LHCN-M2 (cell line): ENCODE results near the gene CSTF3. TPM values are rescaled to one million over a fixed set of nuclear protein-coding genes. Genes with fewer than 3 reads are reported as not detected.

ENCODE experiments used
- DNase-seq: peaks from one replicate; pipeline ENCODE4 v3.0.0-alpha.2; 2012; ENCODE audit warnings: low read depth
- total RNA-seq: library from RNA; depleted of rRNA; stranded (reverse); fragments of >200 nt; gene quantifications from 2 replicates; pipeline ENCODE4 v1.2.3, GENCODE V29; 2014; rRNA removed

Gene CSTF3
- total RNA-seq, 1 experiment from 2014 or later = 35.3 TPM

- DNase-seq = no peak
Measured at GRCh38 chr11:33043221-33043830, 118.0 kb downstream of the CSTF3 start.

- DNase-seq = no peak
Measured at GRCh38 chr11:33040862-33041453, 120.3 kb downstream of the CSTF3 start.

GRCh38 chr11:33040033-33040861, 121.0 kb downstream of the CSTF3 start:
- DNase-seq = peak; percentile 41

GRCh38 chr11:33039274-33040032, 121.8 kb downstream of the CSTF3 start, which contains the start of gene TCP11L1:
Gene TCP11L1 (plus strand): TSS chr11:33039572. CDS start chr11:33043774, 4,202 bp downstream.
- DNase-seq = peak; percentile 90

GRCh38 chr11:33035011-33035410, 126.3 kb downstream of the CSTF3 start:
- no peak for DNase-seq

Other genes with a start within 250 kb of the CSTF3 start
- gene DEPDC7, start 145.6 kb downstream of the CSTF3 start, total RNA-seq = 49.0 and 53.8 TPM in 2 replicates
- gene TCP11L1, start 121.9 kb downstream of the CSTF3 start, total RNA-seq = 32.6 and 37.5 TPM in 2 replicates
- gene HIPK3, start 95.9 kb upstream of the CSTF3 start, total RNA-seq = 39.6 and 52.4 TPM in 2 replicates
- gene KIAA1549L, start 214.6 kb upstream of the CSTF3 start, total RNA-seq = 10.7 and 11.4 TPM in 2 replicates